ENCODE data around the gene PBX3.

GRCh38 chr9:125946397-125946796 is 199.2 kb downstream of the PBX3 start:
- TF ChIP-seq EZH2 (IDR thresholded peaks at IDR 0.05; ENCODE audit: insufficient read depth, poor library complexity, severe bottlenecking) (no peak), EZH2phosphoT487 (IDR thresholded peaks at IDR 0.05; ENCODE audit: insufficient read depth, low read depth) (no peak)
